HepG2 (cell line): ENCODE data around the gene SPA17. TPM values are rescaled to one million over a fixed set of nuclear protein-coding genes. Genes with fewer than 3 reads are reported as not detected.
A peak's percentile ranks its signal among the peaks of the same experiment; 100 is the strongest.

Experiments
- BRCA1 ChIP-seq: sonication (generic); formaldehyde crosslinking; IDR thresholded peaks from 2 replicates; pipeline ENCODE4 v1.4.0; 2020; ENCODE audit warnings: missing genetic modification reagents
- DRAP1 ChIP-seq: IDR thresholded peaks from 2 replicates; pipeline ENCODE4 v1.6.1; 2016; ENCODE audit warnings: missing genetic modification reagents, missing compliant biosample characterization
- EP300 ChIP-seq, 3 experiments: sonication (generic) in 1 of 3; formaldehyde crosslinking in 1 of 3; IDR thresholded peaks; 2 replicates each; pipeline versions ENCODE4 v1.5.1 to v1.6.1; 2011 to 2020; ENCODE audit warnings: low read depth in 2 of 3, low read length in 2 of 3, borderline replicate concordance in 1 of 3, improper control_type of control experiment in 1 of 3, mild to moderate bottlenecking in 1 of 3, missing genetic modification reagents in 1 of 3, moderate library complexity in 1 of 3
- FOXP4 ChIP-seq: sonication (generic); formaldehyde crosslinking; IDR thresholded peaks from 2 replicates; pipeline ENCODE4 v1.4.0; 2020; ENCODE audit warnings: missing genetic modification reagents
- GATAD2A ChIP-seq: IDR thresholded peaks from 2 replicates; pipeline ENCODE4 v1.6.1; 2016
- KDM2A ChIP-seq: sonication (generic); formaldehyde crosslinking; IDR thresholded peaks from 2 replicates; pipeline ENCODE4 v1.4.0; 2020; ENCODE audit warnings: low read depth, missing genetic modification reagents, borderline replicate concordance
- KIAA2018 ChIP-seq: sonication (generic); formaldehyde crosslinking; IDR thresholded peaks from 2 replicates; pipeline ENCODE4 v1.5.0; 2020; ENCODE audit warnings: mild to moderate bottlenecking, missing genetic modification reagents, borderline replicate concordance
- NR3C1 ChIP-seq: sonication (generic); formaldehyde crosslinking; IDR thresholded peaks from 2 replicates; pipeline ENCODE4 v1.4.0; 2020; ENCODE audit warnings: missing genetic modification reagents
- SRSF9 ChIP-seq: fragments of 200-400 bp; formaldehyde crosslinking; IDR thresholded peaks from 2 replicates; pipeline ENCODE4 v1.6.1; 2018; ENCODE audit warnings: borderline replicate concordance, mild to moderate bottlenecking, low read depth, low read length; ENCODE audit not compliant: insufficient read depth, poor library complexity, severe bottlenecking
- TCF7L2 ChIP-seq: IDR thresholded peaks from 2 replicates; pipeline ENCODE4 v1.6.1; 2011; ENCODE audit warnings: mild to moderate bottlenecking, low read depth, low read length, moderate library complexity
- TRAFD1 ChIP-seq: sonication (generic); formaldehyde crosslinking; IDR thresholded peaks from 2 replicates; pipeline ENCODE4 v1.5.1; 2020; ENCODE audit warnings: missing genetic modification reagents, mild to moderate bottlenecking, borderline replicate concordance
- ZNF205 ChIP-seq: IDR thresholded peaks from 2 replicates; pipeline ENCODE4 v1.6.1; 2018; ENCODE audit warnings: missing biosample characterization, missing genetic modification reagents
- ZNF234 ChIP-seq: sonication (generic); formaldehyde crosslinking; conservative IDR thresholded peaks from 2 replicates; pipeline ENCODE4 v1.5.1; 2020; ENCODE audit warnings: mild to moderate bottlenecking, missing genetic modification reagents
- ZNF616 ChIP-seq: sonication (generic); formaldehyde crosslinking; IDR thresholded peaks from 2 replicates; pipeline ENCODE4 v1.5.0; 2020; ENCODE audit warnings: low read depth, mild to moderate bottlenecking, missing genetic modification reagents
- ZZZ3 ChIP-seq: sonication (generic); formaldehyde crosslinking; IDR thresholded peaks from 2 replicates; pipeline ENCODE4 v1.4.0; 2020; ENCODE audit warnings: missing genetic modification reagents, mild to moderate bottlenecking, borderline replicate concordance
- polyA plus RNA-seq, 8 experiments: library from polyadenylated mRNA; depleted of rRNA in 3 of 8; stranded (reverse) in 7 of 8; unstranded in 1 of 8; fragments of >200 nt; fragmentation: Illumina TruSeq in 4 of 8; extraction: Trizol in 4 of 8; gene quantifications; 2 replicates each; pipeline versions ENCODE4 v1.2.1 to v1.2.3, GENCODE V29; 2011 to 2016; ENCODE audit warnings: low read depth in 4 of 8, missing spikeins in 1 of 8, mixed read lengths in 1 of 8; ENCODE audit not compliant: insufficient read depth in 1 of 8
- total RNA-seq, 5 experiments: library from RNA; depleted of rRNA; stranded (reverse); fragments of >200 nt; fragmentation: Illumina TruSeq; extraction: Trizol; gene quantifications; 2 replicates each; pipeline ENCODE4 v1.2.3, GENCODE V29; 2016; ENCODE audit warnings: low read depth in 1 of 5

SPA17 gene
- total and polyA plus RNA-seq, 2 of the 13 experiments (the other 11 are each of a cell fraction or from before 2014, with no cell fraction given), result 4.4 to 8.4 TPM

- TF ChIP-seq KIAA2018 (CRISPR knock-in tag) (no peak), BRCA1 (CRISPR knock-in tag) (no peak), EP300 (IDR thresholded peaks at IDR 0.05; ENCODE audit: low read depth in 2 of 2, low read length in 2 of 2) (0 out of 4 replicates have a peak, but pooled peaks of 1 of the 2 experiments have one; percentile 38), EP300 (CRISPR knock-in tag; IDR thresholded peaks at IDR 0.05; ENCODE audit: borderline replicate concordance) (no peak; the same call in 1 of the 2 replicates), ZNF234 (no peak), ZZZ3 (CRISPR knock-in tag) (no peak), DRAP1 (peak; percentile 57), TRAFD1 (CRISPR knock-in tag) (no peak), NR3C1 (no peak), GATAD2A (CRISPR knock-in tag) (peak; percentile 55), SRSF9 (no peak), FOXP4 (no peak), ZNF205 (no peak), TCF7L2 (no peak), KDM2A (CRISPR knock-in tag) (peak; percentile 80; the same call in 1 of the 2 replicates), ZNF616 (no peak)
Measured at GRCh38 chr11:124673333-124674167, at the start of gene SPA17, which contains the start of gene SIAE (continued).
